ENCODE measurements around the gene CNIH3. TPM values are rescaled to one million over a fixed set of nuclear protein-coding genes. Genes with fewer than 3 reads are reported as not detected.

The CNIH3 gene
- total RNA-seq, 1 experiment from 2014 or later, result 2.1 TPM

DNA sequence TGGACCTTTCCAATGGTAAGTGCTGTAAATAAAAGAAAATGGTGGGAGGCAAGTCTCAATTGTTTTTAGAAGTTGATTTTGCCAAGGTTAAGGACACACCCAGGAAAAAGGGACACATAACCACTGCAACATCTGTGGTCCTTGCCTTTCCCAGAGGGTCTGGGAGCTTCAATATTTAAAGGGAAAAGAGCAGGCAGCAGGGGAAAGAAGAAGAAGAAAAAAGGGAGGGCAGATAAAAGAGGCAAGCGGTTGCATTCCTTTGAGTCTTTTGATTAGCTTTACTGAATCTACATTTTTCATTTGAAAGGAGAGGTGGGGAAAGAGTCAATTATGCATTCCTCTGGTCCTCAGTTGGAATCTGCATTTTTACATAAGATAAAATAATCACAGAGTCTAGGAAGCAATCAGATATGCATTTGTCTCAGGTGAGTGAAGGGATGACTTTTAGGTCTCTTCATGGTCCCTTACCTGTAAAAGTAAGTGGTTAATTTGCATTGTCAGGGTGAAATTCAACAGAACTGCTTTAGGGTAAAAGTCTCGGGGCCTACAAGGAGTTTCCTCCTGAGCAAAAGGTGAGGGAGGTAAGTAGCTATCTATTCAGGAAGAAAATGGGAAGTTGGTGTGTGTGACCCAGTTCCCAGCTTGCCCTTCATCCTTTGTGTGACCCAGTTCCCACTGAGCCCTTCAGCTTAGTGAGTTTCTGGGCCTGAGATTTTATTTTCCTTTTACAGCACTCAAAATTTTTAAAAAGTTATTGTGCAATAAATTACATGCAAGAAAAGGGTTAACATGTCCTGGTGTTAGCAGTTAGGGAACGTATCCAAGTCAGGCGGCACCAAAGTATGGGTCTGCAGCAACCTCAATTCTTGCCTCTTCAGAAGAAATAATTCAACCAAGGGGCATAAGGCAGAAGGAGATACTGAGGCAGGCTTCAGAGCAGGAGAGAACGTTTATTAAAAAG, 8.6 kb upstream of the CNIH3 start:
- BruUV-seq (replicated peaks), result no TSS peak
- Mint-ChIP-seq H3K4me3 (ENCODE audit: low read depth, unreplicated experiment) (no peak overlapping the region), H3K4me1 (ENCODE audit: low read depth, unreplicated experiment) (no peaks in the 10 kb centered on the region), H3K36me3 (ENCODE audit: insufficient read depth, unreplicated experiment) (no peaks in the 10 kb centered on the region), H3K9me3 (ENCODE audit: low read depth, unreplicated experiment) (no peaks in the 10 kb centered on the region), H3K27ac (ENCODE audit: unreplicated experiment) (no peak overlapping the region), H3K27me3 (ENCODE audit: unreplicated experiment) (peaks cover 77% of the 10 kb centered on the region)
- CTCF ChIA-PET, result interaction anchor here (0.8 to 1.3 kb wide), 2 partner anchors 9 to 14 kb away, joined by 3 read pairs; partner anchors contain the start of gene CNIH3
- TF ChIP-seq, protein P1, sequence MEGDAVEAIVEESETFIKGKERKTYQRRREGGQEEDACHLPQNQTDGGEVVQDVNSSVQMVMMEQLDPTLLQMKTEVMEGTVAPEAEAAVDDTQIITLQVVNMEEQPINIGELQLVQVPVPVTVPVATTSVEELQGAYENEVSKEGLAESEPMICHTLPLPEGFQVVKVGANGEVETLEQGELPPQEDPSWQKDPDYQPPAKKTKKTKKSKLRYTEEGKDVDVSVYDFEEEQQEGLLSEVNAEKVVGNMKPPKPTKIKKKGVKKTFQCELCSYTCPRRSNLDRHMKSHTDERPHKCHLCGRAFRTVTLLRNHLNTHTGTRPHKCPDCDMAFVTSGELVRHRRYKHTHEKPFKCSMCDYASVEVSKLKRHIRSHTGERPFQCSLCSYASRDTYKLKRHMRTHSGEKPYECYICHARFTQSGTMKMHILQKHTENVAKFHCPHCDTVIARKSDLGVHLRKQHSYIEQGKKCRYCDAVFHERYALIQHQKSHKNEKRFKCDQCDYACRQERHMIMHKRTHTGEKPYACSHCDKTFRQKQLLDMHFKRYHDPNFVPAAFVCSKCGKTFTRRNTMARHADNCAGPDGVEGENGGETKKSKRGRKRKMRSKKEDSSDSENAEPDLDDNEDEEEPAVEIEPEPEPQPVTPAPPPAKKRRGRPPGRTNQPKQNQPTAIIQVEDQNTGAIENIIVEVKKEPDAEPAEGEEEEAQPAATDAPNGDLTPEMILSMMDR (IDR thresholded peaks at IDR 0.05; ENCODE audit: unreplicated experiment), result no peak
- no peak for DNase-seq
- intact Hi-C loops (cut with micrococcal nuclease; ENCODE audit: unreplicated experiment), result no loop called here

DNA sequence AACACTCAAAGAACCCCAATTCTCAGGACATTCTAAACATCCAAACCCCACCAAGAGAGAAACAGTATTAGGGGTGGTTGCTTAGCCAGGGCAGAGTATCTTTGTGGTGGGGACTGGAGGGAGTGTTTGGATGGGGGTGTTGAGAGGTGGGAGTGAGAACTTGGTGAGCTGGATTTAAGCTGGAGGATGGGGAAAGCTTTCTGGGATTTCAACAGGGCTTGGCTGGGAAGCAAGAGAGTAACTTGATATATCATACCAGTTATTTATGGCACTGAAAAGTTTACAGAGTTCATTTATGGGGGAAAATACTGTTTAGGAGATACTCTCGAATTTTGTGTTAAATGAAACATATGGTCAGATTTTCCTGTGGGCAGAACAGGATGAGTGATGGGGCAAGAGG, 6.8 kb upstream of the CNIH3 start:
- TF ChIP-seq, protein P1 (IDR thresholded peaks at IDR 0.05; ENCODE audit: unreplicated experiment), result no peak
- intact Hi-C loops (cut with micrococcal nuclease; ENCODE audit: unreplicated experiment), result no loop called here
- CTCF ChIA-PET, result no interaction called here
- no peaks in the 10 kb centered on the region for H3K4me1 Mint-ChIP-seq (ENCODE audit: low read depth, unreplicated experiment)
- no peak for DNase-seq
- H3K4me3 Mint-ChIP-seq (ENCODE audit: low read depth, unreplicated experiment), result no peak overlapping the region
- H3K27ac Mint-ChIP-seq (ENCODE audit: unreplicated experiment), result no peak overlapping the region
- no TSS peak for BruUV-seq (replicated peaks)
- H3K36me3 Mint-ChIP-seq (ENCODE audit: insufficient read depth, unreplicated experiment), result no peaks in the 10 kb centered on the region
- H3K9me3 Mint-ChIP-seq (ENCODE audit: low read depth, unreplicated experiment), result no peaks in the 10 kb centered on the region
- peaks cover 66% of the 10 kb centered on the region for H3K27me3 Mint-ChIP-seq (ENCODE audit: unreplicated experiment)

DNA sequence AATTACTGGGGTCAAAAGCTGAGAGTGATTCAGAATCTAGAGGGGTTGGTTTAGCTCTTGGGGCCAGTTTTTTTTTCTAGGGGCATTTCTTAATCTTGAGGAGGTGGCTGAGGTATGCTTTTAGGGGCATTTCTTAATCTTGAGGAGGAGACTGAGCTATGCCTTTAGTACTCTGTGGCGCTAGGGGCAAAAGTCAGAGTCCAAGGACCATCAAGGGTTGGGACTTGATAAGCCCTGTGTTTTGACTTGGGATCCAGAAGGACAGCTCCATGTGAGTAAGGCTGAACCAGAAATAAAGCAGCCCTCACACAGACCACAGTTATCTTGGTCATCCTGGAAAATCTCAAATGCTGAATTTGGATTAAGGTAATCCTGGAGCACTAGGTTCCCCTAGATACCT, 3.9 kb upstream of the CNIH3 start:
- BruUV-seq (replicated peaks), result no TSS peak

DNA sequence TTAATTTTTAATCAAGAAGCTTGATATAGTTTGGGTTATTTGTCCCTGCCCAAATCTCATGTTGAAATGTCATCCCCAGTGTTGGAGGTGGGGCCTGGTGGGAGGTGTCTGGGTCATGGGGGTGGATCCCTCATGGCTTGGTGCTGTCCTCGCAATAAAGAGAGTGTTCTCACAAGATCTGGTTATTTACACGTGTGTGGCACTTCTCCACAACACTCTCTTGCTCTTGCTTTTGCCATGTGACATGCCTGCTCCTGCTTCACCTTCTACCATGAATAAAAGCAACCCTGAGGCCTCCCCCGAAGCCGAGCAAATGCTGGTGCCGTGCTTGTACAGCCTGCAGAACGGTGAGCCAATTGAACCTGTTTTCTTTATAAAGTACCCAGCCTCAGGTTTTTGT, 2.6 kb upstream of the CNIH3 start:
- H3K36me3 Mint-ChIP-seq (ENCODE audit: insufficient read depth, unreplicated experiment), result peaks cover 15% of the 10 kb centered on the region
- no peak overlapping the region for H3K4me3 Mint-ChIP-seq (ENCODE audit: low read depth, unreplicated experiment)
- TF ChIP-seq, protein P1 (IDR thresholded peaks at IDR 0.05; ENCODE audit: unreplicated experiment), result no peak
- BruUV-seq (replicated peaks), result no TSS peak
- H3K27me3 Mint-ChIP-seq (ENCODE audit: unreplicated experiment), result peaks cover 59% of the 10 kb centered on the region
- no peak for DNase-seq
- no peak overlapping the region for H3K27ac Mint-ChIP-seq (ENCODE audit: unreplicated experiment)
- CTCF ChIA-PET, result interaction anchor here (1.3 kb wide), 1 partner anchor 10 kb away, joined by 3 read pairs; no protein-coding TSS in a partner anchor
- intact Hi-C loops (cut with micrococcal nuclease; ENCODE audit: unreplicated experiment), result no loop called here
- no peaks in the 10 kb centered on the region for H3K4me1 Mint-ChIP-seq (ENCODE audit: low read depth, unreplicated experiment)
- H3K9me3 Mint-ChIP-seq (ENCODE audit: low read depth, unreplicated experiment), result no peaks in the 10 kb centered on the region

More for the DNA sequence above, 3.9 kb upstream of the CNIH3 start:
- Mint-ChIP-seq H3K9me3 (ENCODE audit: low read depth, unreplicated experiment) (no peaks in the 10 kb centered on the region), H3K4me1 (ENCODE audit: low read depth, unreplicated experiment) (no peaks in the 10 kb centered on the region), H3K4me3 (ENCODE audit: low read depth, unreplicated experiment) (no peak overlapping the region), H3K36me3 (ENCODE audit: insufficient read depth, unreplicated experiment) (peaks cover 10% of the 10 kb centered on the region), H3K27ac (ENCODE audit: unreplicated experiment) (no peak overlapping the region), H3K27me3 (ENCODE audit: unreplicated experiment) (peaks cover 59% of the 10 kb centered on the region)
- TF ChIP-seq, protein P1 (IDR thresholded peaks at IDR 0.05; ENCODE audit: unreplicated experiment), result no peak
- no peak for DNase-seq
- intact Hi-C loops (cut with micrococcal nuclease; ENCODE audit: unreplicated experiment), result no loop called here
- CTCF ChIA-PET, result no interaction called here
